Activated T-cell treated with anti-CD3 and anti-CD28 coated beads, Interleukin-2, amount 50 U/mL, for 4 hours (primary cell): ENCODE measurements around the gene CES4A. TPM values are rescaled to one million over a fixed set of nuclear protein-coding genes. Genes with fewer than 3 reads are reported as not detected.
A peak's percentile ranks its signal among the peaks of the same experiment; 100 is the strongest.
"Not testable (repeated sequence)": the region's sequence is repeated elsewhere in the genome, so short reads cannot be mapped to it uniquely, and the experiment has no call there.

Experiments used
- ATAC-seq, 2 donors: fragments of 200-7000 bp; cut with Tn5 transposase; one replicate each; pipeline ENCODE4 v1.10.0; 2021
- DNase-seq: peaks from one replicate; pipeline ENCODE4 v3.0.0-alpha.2; 2020
- H3K27me3 Mint-ChIP-seq: one replicate; pipeline ENCODE4 v1.8.0; 2021; ENCODE audit warnings: low read depth, mixed read lengths
- H3K36me3 Mint-ChIP-seq: one replicate; pipeline ENCODE4 v1.8.0; 2022; ENCODE audit warnings: mixed read lengths; ENCODE audit not compliant: insufficient read depth
- H3K4me1 Mint-ChIP-seq: one replicate; pipeline ENCODE4 v1.8.0; 2021; ENCODE audit warnings: low read depth, mixed read lengths
- H3K4me3 Mint-ChIP-seq: one replicate; pipeline ENCODE4 v1.8.0; 2021; ENCODE audit warnings: mild to moderate bottlenecking, moderate library complexity, mixed read lengths
- H3K9me3 Mint-ChIP-seq: one replicate; pipeline ENCODE4 v1.8.0; 2021; ENCODE audit warnings: mixed read lengths
- total RNA-seq, 3 donors: library from RNA; stranded (reverse); gene quantifications; one replicate each; pipeline ENCODE4 v1.2.1, GENCODE V29; 2021

The CES4A gene
- total RNA-seq, 3 donors from 2014 or later, result 6.2 to 10.7 (median 6.6) TPM

GRCh38 chr16:66950437-66950836 lies 38.0 kb upstream of the CES4A start:
- Mint-ChIP-seq H3K27me3 (peaks cover 42% of the 10 kb centered on the region), H3K9me3 (peaks cover 4% of the 10 kb centered on the region)
- ATAC-seq, result no peak

GRCh38 chr16:66950971-66951790 lies 37.2 kb upstream of the CES4A start:
- ATAC-seq, result no peak
- peaks cover 4% of the 10 kb centered on the region for H3K9me3 Mint-ChIP-seq

More at GRCh38 chr16:66950437-66950836, 38.0 kb upstream of the CES4A start:
- H3K4me1 Mint-ChIP-seq, result peaks cover 19% of the 10 kb centered on the region
- H3K36me3 Mint-ChIP-seq, result no peaks in the 10 kb centered on the region
- no peak overlapping the region for H3K4me3 Mint-ChIP-seq
- no peak for DNase-seq

GRCh38 chr16:66952430-66953110 lies 35.8 kb upstream of the CES4A start:
- DNase-seq, result no peak
- Mint-ChIP-seq H3K9me3 (peaks cover 4% of the 10 kb centered on the region), H3K4me1 (peaks cover 12% of the 10 kb centered on the region), H3K4me3 (no peak overlapping the region), H3K27me3 (peaks cover 42% of the 10 kb centered on the region), H3K36me3 (no peaks in the 10 kb centered on the region)
- no peak for ATAC-seq

More at GRCh38 chr16:66950971-66951790, 37.2 kb upstream of the CES4A start:
- no peak for DNase-seq
- H3K27me3 Mint-ChIP-seq, result peaks cover 42% of the 10 kb centered on the region
- H3K4me3 Mint-ChIP-seq, result no peak overlapping the region
- no peaks in the 10 kb centered on the region for H3K36me3 Mint-ChIP-seq
- peaks cover 19% of the 10 kb centered on the region for H3K4me1 Mint-ChIP-seq

GRCh38 chr16:66953462-66954096 lies 34.8 kb upstream of the CES4A start:
- DNase-seq (no peak), ATAC-seq (no peak)
- peaks cover 4% of the 10 kb centered on the region for H3K9me3 Mint-ChIP-seq
- H3K4me3 Mint-ChIP-seq, result no peak overlapping the region
- H3K27me3 Mint-ChIP-seq, result peaks cover 42% of the 10 kb centered on the region
- H3K4me1 Mint-ChIP-seq, result peaks cover 6% of the 10 kb centered on the region
- no peaks in the 10 kb centered on the region for H3K36me3 Mint-ChIP-seq

GRCh38 chr16:66954097-66954659 lies 34.2 kb upstream of the CES4A start:
- Mint-ChIP-seq H3K4me1 (peaks cover 6% of the 10 kb centered on the region), H3K4me3 (no peak overlapping the region), H3K27me3 (peaks cover 39% of the 10 kb centered on the region), H3K9me3 (peaks cover 4% of the 10 kb centered on the region), H3K36me3 (no peaks in the 10 kb centered on the region)
- ATAC-seq (peak; percentile 80 to 84), DNase-seq (peak; percentile 69)

- ATAC-seq, DNase-seq, H3K4me3 Mint-ChIP-seq, H3K36me3 Mint-ChIP-seq, H3K4me1 Mint-ChIP-seq, H3K9me3 Mint-ChIP-seq: not testable (repeated sequence)
- H3K27me3 Mint-ChIP-seq, result peaks cover 25% of the 10 kb centered on the region
These were observed 32.8 kb upstream of the CES4A start for GRCh38 chr16:66955363-66956153.

- H3K4me3 Mint-ChIP-seq, H3K9me3 Mint-ChIP-seq, DNase-seq, ATAC-seq, H3K36me3 Mint-ChIP-seq, H3K4me1 Mint-ChIP-seq: not testable (repeated sequence)
- H3K27me3 Mint-ChIP-seq, result peaks cover 23% of the 10 kb centered on the region
These were observed 32.3 kb upstream of the CES4A start for GRCh38 chr16:66956154-66956457.

GRCh38 chr16:66958857-66959703 lies 29.3 kb upstream of the CES4A start:
- peaks cover under 1% of the 10 kb centered on the region for H3K27me3 Mint-ChIP-seq
- no peak overlapping the region for H3K4me3 Mint-ChIP-seq

GRCh38 chr16:66959704-66960161 lies 28.7 kb upstream of the CES4A start:
- H3K9me3 Mint-ChIP-seq, result no peaks in the 10 kb centered on the region
- H3K27me3 Mint-ChIP-seq, result no peaks in the 10 kb centered on the region
- ATAC-seq, result no peak
- DNase-seq, result no peak
- no peak overlapping the region for H3K4me3 Mint-ChIP-seq
- peaks cover 9% of the 10 kb centered on the region for H3K4me1 Mint-ChIP-seq
- no peaks in the 10 kb centered on the region for H3K36me3 Mint-ChIP-seq

More at GRCh38 chr16:66958857-66959703, 29.3 kb upstream of the CES4A start:
- Mint-ChIP-seq H3K36me3 (no peaks in the 10 kb centered on the region), H3K4me1 (peaks cover 9% of the 10 kb centered on the region), H3K9me3 (no peaks in the 10 kb centered on the region)
- ATAC-seq, result no peak
- DNase-seq, result no peak

- no peaks in the 10 kb centered on the region for H3K36me3 Mint-ChIP-seq
- H3K4me3 Mint-ChIP-seq, result no peak overlapping the region
- no peaks in the 10 kb centered on the region for H3K9me3 Mint-ChIP-seq
- peaks cover 9% of the 10 kb centered on the region for H3K4me1 Mint-ChIP-seq
- ATAC-seq, result no peak
- DNase-seq, result no peak
- H3K27me3 Mint-ChIP-seq, result no peaks in the 10 kb centered on the region
These were observed 28.1 kb upstream of the CES4A start for GRCh38 chr16:66960270-66960669.

GRCh38 chr16:66961065-66961744 lies 27.2 kb upstream of the CES4A start, which contains the start of gene CES3:
CES3 (plus strand) TSS chr16:66961266; CDS start chr16:66961308, 42 bp downstream.
- Mint-ChIP-seq H3K36me3 (no peaks in the 10 kb centered on the region), H3K27me3 (no peaks in the 10 kb centered on the region), H3K9me3 (no peaks in the 10 kb centered on the region), H3K4me3 (no peak within 1 kb of the TSS), H3K4me1 (peaks cover 9% of the 10 kb centered on the region)
- peak; percentile 95 to 96 for ATAC-seq
- DNase-seq, result peak; percentile 42

GRCh38 chr16:66961914-66962313 lies 26.5 kb upstream of the CES4A start:
- Mint-ChIP-seq H3K36me3 (no peaks in the 10 kb centered on the region), H3K9me3 (no peaks in the 10 kb centered on the region), H3K4me3 (no peak overlapping the region), H3K4me1 (peaks cover 9% of the 10 kb centered on the region), H3K27me3 (no peaks in the 10 kb centered on the region)
- DNase-seq, result no peak
- ATAC-seq, result no peak
